Sigmoid colon (tissue), 7 donors: ENCODE data around the gene ATRX. TPM values are rescaled to one million over a fixed set of nuclear protein-coding genes. Genes with fewer than 3 reads are reported as not detected.
"Not testable (repeated sequence)": the region's sequence is repeated elsewhere in the genome, so short reads cannot be mapped to it uniquely, and the experiment has no call there.

Source experiments
- DNase-seq: peaks from one replicate; pipeline ENCODE4 v3.0.0-alpha.2; 2019
- H3K27ac ChIP-seq, 4 donors: fragments of 200-600 bp; sonication (generic); one replicate each; pipeline ENCODE4 v1.5.1; 2016 to 2019; ENCODE audit warnings: mild to moderate bottlenecking in 1 of 4
- H3K27me3 ChIP-seq, 3 donors: fragments of 200-600 bp; sonication (generic); one replicate each; pipeline ENCODE4 v1.5.1; 2019; ENCODE audit warnings: mild to moderate bottlenecking in 1 of 3
- H3K36me3 ChIP-seq, 4 donors: fragments of 200-600 bp; sonication (generic); one replicate each; pipeline ENCODE4 v1.5.1; 2016 to 2019
- H3K4me1 ChIP-seq, 4 donors: fragments of 200-600 bp; sonication (generic); one replicate each; pipeline ENCODE4 v1.5.1; 2017 to 2019
- H3K4me3 ChIP-seq, 4 donors: fragments of 200-600 bp; sonication (generic); one replicate each; pipeline ENCODE4 v1.5.1; 2017 to 2019; ENCODE audit warnings: mild to moderate bottlenecking in 2 of 4, moderate library complexity in 1 of 4
- H3K9me3 ChIP-seq, 4 donors: fragments of 200-600 bp in 3 of 4; sonication (generic) in 3 of 4; one replicate each; pipeline versions ENCODE4 v1.5.1 to v1.6.1; 2013 to 2019
- EP300 ChIP-seq, 4 donors: sonication (generic); formaldehyde crosslinking; IDR thresholded peaks; one replicate each; pipeline ENCODE4 v1.6.1; 2017; ENCODE audit warnings: antibody characterized with exemption in 4 of 4
- POLR2A ChIP-seq, 2 donors: fragments of 450-650 bp; IDR thresholded peaks; one replicate each; pipeline ENCODE4 v1.6.1; 2016; ENCODE audit warnings: antibody characterized with exemption in 2 of 2, mild to moderate bottlenecking in 2 of 2, moderate library complexity in 2 of 2
- POLR2AphosphoS5 ChIP-seq, 4 donors: sonication (generic); formaldehyde crosslinking; IDR thresholded peaks; one replicate each; pipeline ENCODE4 v1.6.1; 2017; ENCODE audit warnings: antibody characterized with exemption in 4 of 4
- WGBS, 2 donors: extraction: QIAGEN DNeasy Blood & Tissue Kit; methylation state at CpG; one replicate each; pipeline ENCODE4 v1.1.7; 2013; 5-methylcytosine and 5-hydroxymethylcytosine counted together
- intact Hi-C: fragments of 100-400 bp; cut with DNase I; formaldehyde crosslinking; loops from one replicate; pipeline ENCODE4 v1.15.1; 2023
- polyA plus RNA-seq, 3 donors: library from polyadenylated mRNA; stranded (reverse); fragments of 200-250 nt; gene quantifications; one replicate each; pipeline ENCODE4 v1.2.3, GENCODE V29; 2013
- total RNA-seq, 4 donors: library from RNA; depleted of rRNA; stranded (reverse); fragments of >200 nt; gene quantifications; one replicate each; pipeline ENCODE4 v1.1.0, GENCODE V29; 2016
- TF ChIP-seq, protein P1 (sequence below), 4 experiments: fragments of 450-650 bp in 3 of 4; fragments of 200-600 bp in 1 of 4; IDR thresholded peaks; one replicate each; pipeline ENCODE4 v1.5.1; 2016 to 2019; ENCODE audit warnings: antibody characterized with exemption in 4 of 4, mild to moderate bottlenecking in 3 of 4, moderate library complexity in 2 of 4
- donor health status: healthy with polysubstance abuse.
- donor health status: Bipolar disorder and iron deficiency.
- donor health status: healthy.

ATRX gene
- total and polyA plus RNA-seq, 7 donors: 4.6 to 142 (median 102) TPM

DNA sequence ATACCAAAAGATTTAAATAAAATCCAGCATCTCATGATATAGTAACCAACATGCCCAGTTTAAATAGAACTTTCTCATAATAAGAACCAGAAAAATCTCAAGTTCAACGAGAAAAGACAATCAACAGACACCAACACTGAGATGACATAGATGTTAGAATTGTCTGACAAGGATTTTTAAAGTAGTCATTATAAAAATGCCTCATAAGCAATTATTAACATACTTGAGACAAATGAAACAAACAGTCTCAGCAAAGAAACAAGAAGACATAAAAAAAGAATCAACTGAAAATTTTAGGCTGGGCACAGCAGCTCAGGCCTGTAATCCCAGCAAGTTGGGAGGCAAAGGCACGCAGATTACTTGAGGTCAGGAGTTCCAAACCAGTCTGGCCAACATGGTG, 220.7 kb downstream of the ATRX start:
- Histone ChIP-seq H3K36me3 (no peaks in the 10 kb centered on the region), H3K4me1 (no peaks in the 10 kb centered on the region), H3K27me3 (no peaks in the 10 kb centered on the region), H3K4me3 (no peak overlapping the region), H3K27ac (no peak overlapping the region), H3K9me3 (no peaks in the 10 kb centered on the region)
- TF ChIP-seq POLR2A (IDR thresholded peaks at IDR 0.05) (no peak), POLR2AphosphoS5 (IDR thresholded peaks at IDR 0.05) (no peak), EP300 (IDR thresholded peaks at IDR 0.05) (no peak)
- TF ChIP-seq, protein P1, sequence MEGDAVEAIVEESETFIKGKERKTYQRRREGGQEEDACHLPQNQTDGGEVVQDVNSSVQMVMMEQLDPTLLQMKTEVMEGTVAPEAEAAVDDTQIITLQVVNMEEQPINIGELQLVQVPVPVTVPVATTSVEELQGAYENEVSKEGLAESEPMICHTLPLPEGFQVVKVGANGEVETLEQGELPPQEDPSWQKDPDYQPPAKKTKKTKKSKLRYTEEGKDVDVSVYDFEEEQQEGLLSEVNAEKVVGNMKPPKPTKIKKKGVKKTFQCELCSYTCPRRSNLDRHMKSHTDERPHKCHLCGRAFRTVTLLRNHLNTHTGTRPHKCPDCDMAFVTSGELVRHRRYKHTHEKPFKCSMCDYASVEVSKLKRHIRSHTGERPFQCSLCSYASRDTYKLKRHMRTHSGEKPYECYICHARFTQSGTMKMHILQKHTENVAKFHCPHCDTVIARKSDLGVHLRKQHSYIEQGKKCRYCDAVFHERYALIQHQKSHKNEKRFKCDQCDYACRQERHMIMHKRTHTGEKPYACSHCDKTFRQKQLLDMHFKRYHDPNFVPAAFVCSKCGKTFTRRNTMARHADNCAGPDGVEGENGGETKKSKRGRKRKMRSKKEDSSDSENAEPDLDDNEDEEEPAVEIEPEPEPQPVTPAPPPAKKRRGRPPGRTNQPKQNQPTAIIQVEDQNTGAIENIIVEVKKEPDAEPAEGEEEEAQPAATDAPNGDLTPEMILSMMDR (IDR thresholded peaks at IDR 0.05): no peak
- intact Hi-C loops: no loop called here
- 97 to 100% methylated on average over 2 of the region's 2 CpGs for WGBS, 2 donors
- no peak for DNase-seq

GRCh38 chrX:77564823-77565222, 221.2 kb downstream of the ATRX start:
- Histone ChIP-seq H3K9me3 (no peaks in the 10 kb centered on the region), H3K27ac (no peak overlapping the region), H3K4me1 (no peaks in the 10 kb centered on the region), H3K36me3 (no peaks in the 10 kb centered on the region), H3K4me3 (no peak overlapping the region), H3K27me3 (no peaks in the 10 kb centered on the region)
- 96 to 100% methylated on average over 1 of the region's 1 CpG for WGBS, 2 donors
- DNase-seq: no peak
- TF ChIP-seq POLR2AphosphoS5 (IDR thresholded peaks at IDR 0.05) (no peak), EP300 (IDR thresholded peaks at IDR 0.05) (no peak), POLR2A (IDR thresholded peaks at IDR 0.05) (no peak)
- TF ChIP-seq, protein P1 (IDR thresholded peaks at IDR 0.05): no peak
- intact Hi-C loops: no loop called here

DNA sequence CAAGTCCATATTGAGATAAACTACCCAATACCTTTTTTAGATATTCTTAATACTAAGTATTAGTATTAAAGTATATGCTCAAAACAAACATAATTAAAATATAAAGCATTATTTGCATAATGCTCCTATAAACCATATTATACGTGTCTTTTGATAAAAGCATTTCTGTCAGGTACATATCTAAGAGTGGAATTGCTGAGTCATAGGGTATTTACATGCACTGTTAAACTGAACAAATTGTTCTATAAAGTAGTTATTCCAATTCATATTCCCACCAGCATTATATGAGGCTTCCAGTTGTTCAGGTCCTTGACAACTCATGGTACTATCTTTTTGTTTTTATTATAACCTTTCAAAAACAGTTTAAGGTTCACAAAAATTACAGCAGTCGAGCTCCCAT, 224.6 kb downstream of the ATRX start:
- intact Hi-C loops: no loop called here
- Histone ChIP-seq H3K4me3 (no peak overlapping the region), H3K36me3 (peaks cover 0 to 14% (median 0%) of the 10 kb centered on the region in 4 donors), H3K9me3 (no peaks in the 10 kb centered on the region), H3K4me1 (no peaks in the 10 kb centered on the region), H3K27me3 (no peaks in the 10 kb centered on the region), H3K27ac (no peak overlapping the region)
- WGBS, 2 donors: 74 to 85% methylated on average over 2 of the region's 2 CpGs
- TF ChIP-seq POLR2AphosphoS5 (IDR thresholded peaks at IDR 0.05): no peak
- no peak for TF ChIP-seq POLR2A (IDR thresholded peaks at IDR 0.05)
- no peak for TF ChIP-seq EP300 (IDR thresholded peaks at IDR 0.05)
- TF ChIP-seq, protein P1 (IDR thresholded peaks at IDR 0.05): no peak
- no peak for DNase-seq

DNA sequence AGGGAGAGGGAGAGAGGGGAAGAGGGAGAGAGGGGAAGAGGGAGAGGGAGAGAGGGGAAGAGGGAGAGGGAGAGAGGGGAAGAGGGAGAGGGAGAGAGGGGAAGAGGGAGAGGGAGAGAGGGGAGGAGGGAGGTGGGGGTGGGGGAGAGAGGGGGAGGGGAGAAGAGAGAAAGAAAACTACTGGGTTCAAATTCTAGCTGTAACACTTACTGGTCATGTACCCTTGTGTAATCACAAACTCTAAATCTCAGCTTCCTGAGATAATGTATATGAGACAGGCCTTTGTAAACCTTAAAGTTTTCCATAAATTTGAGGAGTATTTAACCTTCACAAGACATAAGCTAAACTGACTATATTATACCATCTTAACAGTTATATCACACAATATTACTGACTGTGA, 229.7 kb downstream of the ATRX start:
- no peaks in the 10 kb centered on the region for H3K9me3 ChIP-seq
- intact Hi-C loops: no loop called here
- DNase-seq: no peak
- TF ChIP-seq POLR2A (IDR thresholded peaks at IDR 0.05) (no peak), EP300 (IDR thresholded peaks at IDR 0.05) (no peak), POLR2AphosphoS5 (IDR thresholded peaks at IDR 0.05) (no peak)
- TF ChIP-seq, protein P1 (IDR thresholded peaks at IDR 0.05): no peak
- no peaks in the 10 kb centered on the region for H3K27me3 ChIP-seq
- no peak overlapping the region for H3K4me3 ChIP-seq
- H3K27ac ChIP-seq: no peak overlapping the region
- no peaks in the 10 kb centered on the region for H3K4me1 ChIP-seq
- H3K36me3 ChIP-seq: peaks cover 0 to 14% (median 0%) of the 10 kb centered on the region in 4 donors

DNA sequence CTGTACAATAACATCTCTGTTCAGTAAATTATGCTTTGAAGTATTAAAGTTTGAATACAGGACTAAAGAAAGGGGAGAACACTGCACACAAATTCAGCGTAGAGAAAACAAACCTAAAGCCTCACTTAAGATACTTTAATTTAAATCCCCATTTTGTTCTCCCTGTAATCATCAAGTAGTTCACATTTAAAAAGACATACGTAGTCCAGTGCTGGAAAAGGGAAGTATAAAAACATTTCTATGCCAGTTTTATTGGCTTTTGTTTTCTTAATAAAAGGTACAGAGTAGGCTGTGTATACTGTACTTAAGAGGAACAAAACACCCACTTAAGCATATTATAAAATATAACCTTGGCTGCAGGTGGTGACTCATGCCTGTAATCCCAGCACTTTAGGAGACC, 237.3 kb downstream of the ATRX start:
- H3K4me3 ChIP-seq: no peak overlapping the region
- no peaks in the 10 kb centered on the region for H3K27me3 ChIP-seq
- intact Hi-C loops: no loop called here
- H3K4me1 ChIP-seq: no peaks in the 10 kb centered on the region
- WGBS, 2 donors: 62 to 82% methylated on average over 2 of the region's 2 CpGs
- H3K9me3 ChIP-seq: no peaks in the 10 kb centered on the region
- no peak overlapping the region for H3K27ac ChIP-seq
- H3K36me3 ChIP-seq: no peaks in the 10 kb centered on the region
- TF ChIP-seq EP300 (IDR thresholded peaks at IDR 0.05) (no peak), POLR2A (IDR thresholded peaks at IDR 0.05) (no peak), POLR2AphosphoS5 (IDR thresholded peaks at IDR 0.05) (no peak)
- TF ChIP-seq, protein P1 (IDR thresholded peaks at IDR 0.05): no peak
- no peak for DNase-seq

DNA sequence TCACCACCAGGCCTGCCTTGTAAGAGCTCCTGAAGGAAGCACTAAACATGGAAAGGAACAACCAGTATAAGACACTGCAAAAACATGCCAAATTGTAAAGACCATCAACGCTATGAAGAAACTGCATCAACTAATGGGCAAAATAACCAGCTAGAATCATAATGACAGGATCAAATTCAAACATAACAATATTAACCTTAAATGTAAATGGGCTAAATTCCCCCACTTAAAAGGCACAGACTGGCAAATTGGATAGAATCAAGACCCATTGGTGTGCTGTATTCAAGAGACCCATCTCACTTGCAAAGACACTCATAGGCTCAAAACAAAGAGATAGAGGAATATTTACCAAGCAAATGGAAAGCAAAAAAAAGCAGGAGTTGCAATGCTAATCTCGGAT, 246.2 kb downstream of the ATRX start:
- H3K36me3 ChIP-seq, intact Hi-C loops: not testable (repeated sequence)
- WGBS, 2 donors: 98% methylated on average over 2 of the region's 2 CpGs

GRCh38 chrX:77531261-77531660, 254.8 kb downstream of the ATRX start:
- 97 to 100% methylated on average over 2 of the region's 2 CpGs for WGBS, 2 donors
- intact Hi-C loops: not testable (repeated sequence)

More for the DNA sequence above, 246.2 kb downstream of the ATRX start:
- not testable (repeated sequence) for H3K27ac ChIP-seq, H3K27me3 ChIP-seq, H3K4me3 ChIP-seq, H3K9me3 ChIP-seq, H3K4me1 ChIP-seq, DNase-seq

More at GRCh38 chrX:77531261-77531660, 254.8 kb downstream of the ATRX start:
- H3K9me3 ChIP-seq, H3K36me3 ChIP-seq, H3K4me3 ChIP-seq, H3K27me3 ChIP-seq, H3K27ac ChIP-seq, DNase-seq: not testable (repeated sequence)
- H3K4me1 ChIP-seq: peaks cover 0 to 14% (median 0%) of the 10 kb centered on the region in 4 donors
